Stimulated activated CD8-positive, alpha-beta memory T cell treated with anti-CD3 and anti-CD28 coated beads, Interleukin-7, amount 100 ng/mL, for 48 hours (primary cell): ENCODE measurements around the gene OLFML1.

Experiments
- DNase-seq, 2 donors: peaks; one replicate each; pipeline ENCODE4 v3.0.0-alpha.2; 2020; ENCODE audit warnings: low read depth in 1 of 2; ENCODE audit errors: extremely low read depth in 1 of 2

The OLFML1 gene

DNA sequence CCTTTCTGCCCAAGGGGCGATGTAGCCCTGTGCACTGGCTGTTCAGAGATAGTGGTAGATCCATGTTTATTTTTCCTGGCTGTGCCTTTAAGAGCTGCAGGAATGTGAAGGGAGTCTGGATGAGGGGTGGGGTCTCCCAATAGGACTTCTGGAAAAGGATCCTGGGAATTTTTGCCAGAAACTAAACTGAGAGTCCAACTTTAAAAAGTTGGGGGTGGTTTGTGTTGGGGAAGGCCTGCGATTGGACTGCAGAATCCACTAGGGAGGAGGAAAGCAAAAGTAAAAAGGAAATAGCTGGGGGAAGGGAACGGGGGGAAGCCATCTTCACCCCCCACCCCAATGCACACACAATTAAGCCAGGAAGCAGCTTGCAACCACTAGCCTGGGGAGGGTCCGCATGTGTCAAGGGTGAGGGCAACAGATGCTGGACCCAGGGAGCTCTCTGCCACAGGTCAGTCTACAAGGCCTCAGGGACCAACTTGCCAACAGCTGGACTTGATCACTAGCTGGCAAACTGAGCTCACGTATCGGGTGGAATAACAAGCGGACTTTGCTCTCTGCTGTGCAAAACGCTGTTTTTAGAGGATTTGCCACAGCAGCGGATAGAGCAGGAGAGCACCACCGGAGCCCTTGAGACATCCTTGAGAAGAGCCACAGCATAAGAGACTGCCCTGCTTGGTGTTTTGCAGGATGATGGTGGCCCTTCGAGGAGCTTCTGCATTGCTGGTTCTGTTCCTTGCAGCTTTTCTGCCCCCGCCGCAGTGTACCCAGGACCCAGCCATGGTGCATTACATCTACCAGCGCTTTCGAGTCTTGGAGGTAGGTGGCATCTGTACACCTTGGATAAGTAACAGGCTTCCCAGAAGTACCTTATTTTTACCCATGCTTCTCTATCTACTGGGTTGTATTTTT is at the start of gene OLFML1:
Gene OLFML1 (plus strand): TSS at position 321 of the 912 bp plus-strand sequence. CDS start 370 bp downstream, at position 691.
- DNase-seq = no peak

DNA sequence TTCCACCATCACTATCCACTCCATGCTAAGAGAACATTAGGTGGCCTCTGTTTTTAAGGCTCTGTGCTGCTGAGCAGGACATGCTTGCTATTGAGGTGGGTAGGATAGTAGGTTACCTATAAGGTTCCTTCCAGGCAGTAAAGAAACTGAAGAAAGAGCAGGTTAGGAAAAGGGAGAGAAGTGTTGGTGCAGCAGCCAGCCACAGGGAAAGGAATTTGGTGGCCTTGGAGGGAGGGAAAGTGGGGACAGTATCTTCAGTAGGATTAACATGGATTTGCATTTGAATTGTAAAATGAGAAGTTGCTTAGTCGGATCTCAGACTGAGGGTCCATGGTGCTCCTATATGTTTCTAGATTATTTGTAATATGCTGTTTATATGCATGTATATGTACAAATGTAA is 49.2 kb upstream of the OLFML1 start:
- DNase-seq = no peak

DNA sequence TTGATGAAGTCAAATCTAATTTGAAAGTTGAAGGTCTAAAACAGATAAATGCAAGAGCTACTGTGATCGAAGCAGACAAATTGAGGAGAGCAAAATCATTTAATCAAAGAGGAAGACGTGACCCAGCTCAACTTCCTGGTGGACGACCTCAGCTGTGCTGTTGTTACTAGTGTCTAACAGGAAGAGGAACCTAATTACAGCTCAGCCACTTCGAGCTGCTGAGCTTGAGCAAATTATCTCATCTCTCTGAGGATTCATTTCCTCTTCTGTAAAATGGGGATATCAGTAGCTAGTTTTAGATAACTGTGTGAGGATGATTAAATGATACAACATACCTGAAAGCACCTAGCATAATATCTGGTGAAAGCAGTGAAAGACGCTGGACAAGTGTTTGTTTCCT is 48.6 kb upstream of the OLFML1 start:
- no peak for DNase-seq

DNA sequence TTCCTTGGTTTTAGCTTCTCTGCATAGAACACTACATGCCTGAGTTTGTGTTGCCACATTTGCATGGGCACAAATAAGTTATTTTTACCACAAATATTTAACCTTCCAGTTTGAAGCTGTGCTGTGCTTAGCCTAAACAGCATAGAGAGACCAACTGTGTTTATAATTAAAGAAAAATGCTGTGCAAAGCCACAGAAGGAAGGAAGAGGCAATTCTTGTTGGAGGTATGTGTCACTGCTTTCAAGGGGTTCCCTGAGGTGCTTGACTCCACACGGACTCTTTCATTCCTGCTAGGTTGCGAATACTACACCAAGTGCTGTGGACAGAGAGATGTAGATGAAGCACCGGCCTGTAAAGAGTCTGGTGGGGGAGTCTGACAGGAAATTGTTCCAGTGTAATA is 47.6 kb upstream of the OLFML1 start:
- no peak for DNase-seq

DNA sequence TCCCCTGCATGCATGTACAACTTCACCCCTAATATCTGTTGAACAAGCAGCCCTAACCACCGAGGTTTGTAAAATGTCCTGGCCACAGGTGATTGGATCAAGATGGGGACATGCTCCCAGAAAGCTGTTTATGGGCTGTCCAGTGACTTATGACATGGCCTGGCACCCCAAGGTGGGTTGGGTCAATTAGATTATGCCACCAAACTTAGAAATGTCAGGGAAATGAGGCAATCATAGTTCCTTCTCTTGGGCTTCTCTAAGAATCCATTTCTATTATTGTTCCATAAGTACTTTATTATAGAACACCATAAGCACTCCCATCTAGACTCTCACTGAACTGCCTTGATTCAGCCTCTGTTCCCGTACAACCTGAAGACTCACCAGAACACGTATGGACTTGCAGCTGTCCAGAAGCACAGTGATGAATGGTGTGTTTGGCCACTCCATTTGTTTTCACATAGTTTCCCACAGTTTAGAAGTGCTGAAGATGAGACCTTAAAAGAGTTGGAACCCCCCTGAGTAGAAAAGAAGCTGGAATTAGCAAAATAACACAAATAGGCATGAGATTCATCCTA is 45.5 kb upstream of the OLFML1 start:
- DNase-seq = no peak

DNA sequence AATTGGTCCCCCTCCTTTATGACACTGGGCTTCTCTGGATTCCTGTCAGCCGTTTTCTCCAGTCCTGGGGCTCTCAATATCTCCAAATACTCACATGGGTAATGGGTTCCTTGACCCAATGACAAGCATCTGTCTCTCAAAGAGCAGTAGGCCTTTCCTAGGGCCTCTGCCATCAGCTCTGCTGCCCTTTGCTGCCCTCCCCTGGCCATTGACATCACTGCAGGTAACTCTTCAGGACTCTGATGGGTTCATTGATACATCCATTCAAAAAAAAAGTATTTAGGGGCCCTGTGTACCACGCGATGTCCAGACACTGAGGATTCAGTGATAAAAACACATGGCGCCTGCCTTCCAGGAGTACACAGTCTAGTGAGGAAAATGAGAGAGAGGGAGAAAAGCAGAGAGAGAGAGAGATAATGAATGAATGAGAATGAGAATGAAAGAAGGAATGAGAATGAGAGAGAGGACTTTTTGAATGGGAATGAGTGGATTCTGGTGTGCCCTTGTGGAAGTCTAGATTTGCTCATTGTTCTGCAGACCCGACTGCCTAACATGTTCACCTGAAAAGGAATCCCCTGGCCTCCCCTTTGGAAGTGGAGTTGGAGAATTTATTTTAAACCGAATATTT is 42.6 kb upstream of the OLFML1 start:
- peak; percentile 24 to 47 for DNase-seq

DNA sequence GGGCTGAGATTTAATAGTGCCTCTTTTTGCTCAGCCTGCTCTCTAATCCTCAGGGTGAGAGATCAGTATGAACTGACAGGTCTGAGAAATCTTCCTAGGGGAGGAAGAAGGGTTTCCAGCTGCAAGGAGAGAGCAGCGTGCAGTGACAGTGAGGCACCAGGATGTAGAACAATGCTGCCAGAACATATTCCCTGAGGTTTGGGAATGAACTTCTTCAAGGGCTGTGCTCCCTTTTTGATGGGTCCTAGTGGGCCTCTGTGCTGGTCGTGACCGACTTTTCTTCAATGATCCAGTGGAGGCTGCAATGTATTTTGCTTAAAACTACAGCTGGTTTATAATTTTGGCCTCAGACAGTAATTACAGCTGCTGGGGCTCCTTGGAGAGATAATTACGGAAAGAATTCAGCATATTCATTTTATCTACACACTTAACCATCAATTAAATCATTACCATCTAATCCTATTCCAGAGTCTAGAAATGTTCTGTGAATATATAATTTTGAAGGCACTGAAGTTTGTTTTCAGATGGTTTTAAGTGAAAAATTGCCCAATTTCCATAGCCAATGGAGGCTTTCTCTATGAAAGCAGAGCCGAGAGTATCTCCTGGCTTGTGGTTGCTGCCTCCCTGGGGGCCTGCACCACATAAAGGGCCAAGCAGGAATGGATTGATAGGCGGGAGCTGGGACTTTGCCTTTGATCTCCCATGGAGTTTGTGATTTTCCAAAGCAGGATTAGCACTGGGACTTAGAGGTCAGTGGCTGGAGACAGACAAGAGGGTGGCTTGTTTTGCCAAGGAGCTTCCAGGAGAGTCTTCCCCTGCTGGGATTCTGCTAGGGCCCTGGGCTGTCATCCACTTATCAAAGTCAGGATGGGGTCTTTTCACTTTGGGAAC is 41.0 kb upstream of the OLFML1 start:
- DNase-seq = no peak

DNA sequence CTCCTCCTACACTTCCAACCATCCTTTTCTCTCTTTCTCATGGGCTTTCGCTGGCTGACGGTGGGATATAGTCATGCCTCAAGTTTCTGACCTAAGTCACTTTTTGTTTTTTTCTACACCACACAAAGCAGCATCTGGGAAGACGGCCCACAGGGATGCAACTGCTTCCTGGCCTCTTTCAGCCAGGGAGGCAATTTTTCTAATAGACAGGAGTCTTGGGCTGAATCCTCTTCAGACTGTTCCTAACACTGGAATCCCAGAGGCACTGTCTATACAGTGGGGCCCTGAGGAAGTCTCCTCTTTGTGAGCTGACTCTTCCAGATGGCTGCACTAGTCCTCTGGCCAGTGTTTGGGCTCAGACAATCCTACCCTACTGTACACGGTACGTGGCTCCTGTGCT is 39.7 kb upstream of the OLFML1 start:
- DNase-seq = no peak

DNA sequence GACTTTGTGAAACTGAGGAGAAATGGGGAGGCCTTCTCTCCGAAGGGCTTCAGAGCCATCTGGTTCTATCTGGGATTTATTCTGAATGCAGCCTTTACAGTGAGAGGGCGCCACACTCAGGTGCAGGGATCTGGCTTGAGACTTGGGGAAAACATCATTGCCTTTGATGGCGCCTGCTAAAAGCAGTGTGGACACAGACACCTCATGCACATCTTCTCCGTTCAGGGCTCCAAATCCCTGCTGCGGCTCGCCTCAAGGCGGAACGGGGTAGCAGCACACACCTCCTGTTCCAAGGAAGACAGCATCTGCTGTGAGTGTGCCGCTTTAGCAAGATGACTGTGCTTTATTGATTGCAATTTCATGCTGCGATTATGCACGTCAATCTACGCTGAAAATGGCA is 37.1 kb upstream of the OLFML1 start:
- no peak for DNase-seq

DNA sequence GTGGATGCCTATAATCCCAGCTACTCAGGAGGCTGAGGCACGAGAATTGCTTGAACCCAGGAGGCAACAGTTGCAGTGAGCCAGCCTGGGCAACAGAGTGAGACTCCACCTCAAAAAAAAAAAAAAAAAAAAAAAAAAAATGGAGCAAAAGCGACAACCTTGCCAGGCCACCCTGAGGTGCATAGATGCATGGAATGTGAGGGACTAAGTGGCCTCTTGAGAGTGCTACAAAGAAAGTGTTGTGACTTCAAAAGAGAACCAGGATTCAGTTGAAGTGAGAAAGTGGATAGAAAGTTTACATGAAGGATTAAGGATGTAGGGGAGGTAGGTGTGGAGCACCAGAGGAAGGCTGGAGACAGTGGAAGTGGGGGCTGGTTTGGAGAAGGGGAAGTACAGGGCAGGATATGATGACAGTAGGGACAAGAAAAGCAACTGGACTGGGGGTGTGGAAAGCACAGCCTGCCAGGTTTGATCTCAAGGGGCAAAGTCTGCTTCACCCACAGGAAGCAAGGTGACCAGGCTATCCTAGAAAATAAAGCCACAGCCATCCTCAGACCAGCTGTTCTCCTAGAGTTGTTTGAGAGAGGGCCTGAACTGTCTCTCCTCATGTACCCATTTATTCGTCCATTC is 36.0 kb upstream of the OLFML1 start:
- no peak for DNase-seq

DNA sequence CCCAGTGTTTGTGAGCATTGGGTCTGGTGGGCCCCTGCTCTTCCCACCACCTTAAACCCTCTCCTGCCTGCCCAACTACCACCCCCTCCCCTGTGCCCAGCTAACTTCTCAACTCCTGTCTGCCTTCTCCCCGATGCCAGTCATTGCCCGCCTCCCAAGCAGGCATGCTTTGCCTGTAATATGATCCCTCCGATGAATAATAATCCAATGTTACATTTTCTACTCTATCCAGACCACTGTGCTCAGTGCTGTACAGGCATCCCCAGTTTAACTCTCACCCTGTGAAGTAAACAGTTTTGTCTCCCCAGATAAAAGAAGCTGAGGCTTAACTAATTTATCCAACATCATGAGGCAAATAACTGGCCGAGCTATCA is 35.5 kb upstream of the OLFML1 start:
- no peak for DNase-seq

DNA sequence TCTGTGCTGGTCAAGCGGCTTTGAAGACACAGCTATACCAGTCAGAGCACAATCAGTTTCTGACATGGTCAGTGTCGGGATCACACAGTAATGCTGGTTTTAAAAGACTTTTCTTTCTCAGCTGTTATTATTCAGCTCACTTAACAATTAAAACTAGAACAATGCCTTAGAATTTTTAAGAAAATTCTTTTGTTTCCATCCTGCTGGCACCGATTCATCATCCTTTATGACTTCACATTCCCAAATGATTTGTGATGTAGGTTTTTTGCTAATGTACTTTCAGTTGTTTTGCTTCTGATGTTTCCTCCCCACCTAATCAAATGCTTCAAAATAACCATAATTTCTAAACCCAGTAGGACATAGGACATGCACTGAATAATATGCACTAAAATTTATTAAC is 34.5 kb upstream of the OLFML1 start:
- DNase-seq = no peak

DNA sequence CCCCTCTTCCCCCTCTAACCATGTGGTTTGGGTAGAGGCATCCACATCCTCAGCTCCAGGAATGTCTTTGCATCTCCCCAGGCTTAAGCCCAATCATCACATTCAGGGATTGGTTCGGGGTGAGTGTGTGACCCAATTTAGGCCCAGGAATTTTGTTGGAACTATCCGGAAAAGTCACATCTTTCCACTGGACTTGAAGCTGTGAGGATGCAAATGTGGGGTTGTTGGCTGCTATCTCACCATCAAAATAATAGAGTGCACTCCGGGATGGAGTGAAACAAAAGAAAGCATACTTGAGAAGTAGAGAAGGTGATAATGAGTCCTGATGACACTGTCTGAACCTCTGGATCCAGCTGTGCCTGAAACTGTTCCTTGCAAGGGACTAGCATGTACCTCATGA is 33.8 kb upstream of the OLFML1 start:
- no peak for DNase-seq

DNA sequence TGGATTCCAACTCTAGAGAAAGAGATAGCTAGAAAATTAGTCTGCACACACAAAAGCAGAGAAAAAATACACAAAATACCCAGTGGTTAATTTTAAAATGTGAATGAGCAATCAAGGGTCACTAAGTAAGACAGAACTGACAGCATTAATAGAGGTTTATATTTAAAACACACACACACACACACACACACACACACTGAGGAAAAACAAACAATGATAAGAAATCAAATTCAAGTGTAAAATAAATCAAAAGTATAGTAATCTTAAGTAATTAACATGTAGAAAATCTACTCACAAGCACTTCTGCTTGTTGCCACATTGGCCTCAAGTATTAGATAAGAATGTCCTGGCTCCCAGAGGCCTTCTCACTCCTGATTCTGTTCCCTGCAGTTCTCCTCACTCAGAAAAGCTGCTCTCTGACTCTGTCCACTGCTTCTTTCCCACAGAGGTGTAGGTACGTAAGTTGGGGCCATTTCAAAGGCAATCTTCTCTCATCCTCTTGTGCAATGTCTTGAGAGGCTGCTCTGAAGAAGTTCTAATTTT is 33.3 kb upstream of the OLFML1 start:
- no peak for DNase-seq

DNA sequence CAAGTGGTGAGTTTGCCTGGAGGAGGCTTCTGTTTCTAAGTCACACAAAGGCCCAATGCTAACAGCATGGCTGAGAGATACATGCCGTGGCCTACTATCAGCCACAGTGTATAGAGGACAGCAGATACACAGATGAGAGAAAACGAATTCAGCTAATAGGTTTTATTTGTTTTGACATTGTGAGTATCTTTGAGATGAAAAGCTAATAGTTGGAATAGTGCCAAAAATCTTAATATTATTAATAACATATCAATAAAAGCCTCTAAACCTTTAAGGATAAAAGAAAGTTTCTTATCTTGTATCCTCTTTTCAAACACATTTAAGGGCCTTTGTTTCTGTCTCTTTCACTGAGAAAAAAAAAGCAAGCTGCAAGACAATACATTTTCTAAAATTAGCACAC is 30.5 kb upstream of the OLFML1 start:
- no peak for DNase-seq

DNA sequence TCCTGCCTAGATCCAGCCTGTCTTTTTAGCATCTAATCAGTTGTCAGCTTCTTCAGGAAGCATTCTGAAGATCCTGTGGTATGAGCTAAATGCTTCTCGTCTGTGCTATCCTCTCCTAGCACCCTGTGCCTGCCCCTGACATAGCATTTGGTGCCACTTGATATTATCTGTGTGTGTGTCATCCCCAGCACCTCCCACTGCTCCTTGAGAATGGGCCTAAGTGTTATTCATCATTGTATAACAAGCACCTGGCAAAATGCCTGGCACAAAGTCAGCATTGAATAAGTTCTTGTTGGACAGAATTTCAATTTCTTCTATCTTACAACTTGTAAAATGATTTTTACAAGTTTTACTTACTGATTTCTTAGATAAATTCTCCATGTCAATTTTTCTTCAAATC is 28.1 kb upstream of the OLFML1 start:
- no peak for DNase-seq

DNA sequence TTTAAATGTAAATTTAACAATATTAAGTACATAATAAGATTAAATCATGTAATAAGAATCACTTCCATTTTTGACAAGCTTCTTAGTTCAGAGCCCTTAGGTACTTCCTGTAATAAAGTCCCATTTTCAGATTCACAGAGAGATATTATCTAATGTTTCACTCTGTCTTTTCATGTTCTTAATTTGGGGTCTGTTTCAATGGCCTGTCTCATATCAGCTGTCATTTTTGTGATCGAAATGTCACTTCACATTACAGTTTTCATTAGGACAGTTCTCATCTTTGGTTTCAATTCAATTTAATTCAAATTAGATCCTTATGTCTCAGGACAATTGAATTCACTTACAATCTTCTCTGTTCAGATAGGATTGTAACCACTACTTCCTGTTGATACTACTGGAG is 22.6 kb upstream of the OLFML1 start:
- DNase-seq = no peak

DNA sequence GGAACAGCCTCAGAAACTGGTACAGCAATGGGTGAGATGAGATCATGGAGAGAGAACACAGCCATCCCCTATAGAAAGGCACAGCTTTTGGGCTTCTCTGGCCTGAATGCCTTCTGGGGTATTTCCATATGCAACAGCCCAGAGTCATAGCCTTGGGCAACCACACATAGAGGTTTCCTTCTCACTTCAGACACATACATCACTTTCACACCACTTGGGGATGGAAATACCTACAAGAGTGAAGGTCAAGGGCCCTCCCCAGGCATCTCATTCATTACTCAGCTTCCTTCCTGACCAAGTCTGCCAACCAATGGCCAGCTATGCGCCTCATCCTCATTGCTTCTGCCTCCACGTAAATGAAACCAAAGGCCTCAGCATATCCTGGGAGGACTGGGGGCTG is 17.7 kb upstream of the OLFML1 start:
- peak in 1 of 2 donors; percentile 5 for DNase-seq

DNA sequence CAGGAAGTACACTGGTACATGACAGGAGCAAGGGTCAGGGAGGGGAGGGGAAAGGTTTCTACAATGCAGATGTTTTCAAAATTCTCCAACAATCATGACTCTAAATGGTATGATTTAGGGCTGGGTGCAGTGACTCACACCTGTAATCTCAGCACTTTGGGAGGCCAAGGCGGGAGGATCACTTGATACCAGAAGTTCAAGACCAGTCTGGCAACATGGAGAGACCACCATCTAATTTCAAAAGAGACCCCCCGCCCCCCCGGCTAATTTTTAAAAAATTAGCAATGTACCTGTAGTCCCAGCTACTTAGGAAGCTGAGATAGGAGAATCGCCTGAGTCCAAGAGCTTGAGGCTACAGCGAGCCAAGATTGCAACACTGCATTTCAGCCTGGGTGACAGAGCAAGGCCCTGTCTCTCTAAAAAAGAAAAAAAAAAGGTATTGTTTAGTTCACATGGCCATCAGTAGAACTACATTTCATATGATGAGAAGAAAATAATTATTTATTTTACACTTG is 15.9 kb upstream of the OLFML1 start:
- DNase-seq = no peak

DNA sequence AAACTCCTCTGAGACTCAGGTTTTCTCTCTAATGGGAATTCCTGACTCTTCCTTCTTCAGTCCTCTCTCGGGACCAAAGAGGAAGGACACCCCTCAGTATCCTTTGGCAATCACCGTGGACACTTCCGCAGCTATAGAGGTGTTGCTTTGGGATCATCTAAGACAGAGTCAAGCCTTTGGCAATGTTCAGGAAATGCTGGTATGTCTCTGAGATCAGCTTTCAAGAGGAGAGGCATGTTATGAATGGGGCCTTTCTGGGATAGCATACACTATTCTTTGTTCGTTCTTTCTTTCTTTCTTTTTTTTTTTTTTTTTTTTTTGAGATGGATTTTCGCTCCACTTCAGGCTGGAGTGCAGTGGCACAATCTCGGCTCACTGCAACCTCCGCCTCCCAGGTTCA is 14.2 kb upstream of the OLFML1 start:
- DNase-seq = no peak
